H1 (cell line): Measurements from ENCODE around the gene PLPPR1. TPM values are rescaled to one million over a fixed set of nuclear protein-coding genes. Genes with fewer than 3 reads are reported as not detected.

Source experiments
- CTCF ChIA-PET: fragments of 300-600 bp; sonication (Branson Sonifier 250); formaldehyde crosslinking; loops from one replicate; lab custom pipeline; 2021; ENCODE audit not compliant: partially characterized antibody; lab: Charles Lee
- POLR2A ChIA-PET: fragments of 300-600 bp; sonication (Branson Sonifier 250); formaldehyde crosslinking; loops from one replicate; lab custom pipeline; 2021; ENCODE audit warnings: inconsistent platforms; ENCODE audit not compliant: partially characterized antibody; lab: Charles Lee
- DNase-seq, 2 experiments: peaks; one replicate each; pipeline versions ENCODE4 v3.0.0 to v3.0.0-alpha.2; 2010 to 2022; ENCODE audit warnings: low spot score in 2 of 2, low read depth in 1 of 2, mixed read lengths in 1 of 2
- FAIRE-seq: peaks from 2 replicates; lab custom pipeline; 2011; peaks lifted over from hg19 to GRCh38; lab: Jason Lieb, UNC
- H2AFZ ChIP-seq: 2 replicates; pipeline ENCODE4 v1.8.1; 2012; ENCODE audit warnings: low read length, inconsistent platforms
- H2AK5ac ChIP-seq: 2 replicates; pipeline ENCODE4 v1.6.1; 2013; ENCODE audit warnings: low read depth, low read length
- H2BK120ac ChIP-seq: replicated peaks from 2 replicates; pipeline ENCODE3; 2013; ENCODE audit warnings: low read depth, low read length, inconsistent platforms
- H2BK12ac ChIP-seq: 2 replicates; pipeline ENCODE4 v1.6.1; 2013; ENCODE audit warnings: low read depth, low read length
- H2BK15ac ChIP-seq: 2 replicates; pipeline ENCODE4 v1.6.1; 2013; ENCODE audit warnings: low read length
- H2BK20ac ChIP-seq: 2 replicates; pipeline ENCODE4 v1.6.1; 2013; ENCODE audit warnings: low read length
- H2BK5ac ChIP-seq: 2 replicates; pipeline ENCODE4 v1.6.1; 2013; ENCODE audit warnings: low read depth, low read length
- H3K14ac ChIP-seq: 2 replicates; pipeline ENCODE4 v1.6.1; 2013; ENCODE audit warnings: inconsistent platforms; ENCODE audit not compliant: insufficient read length
- H3K18ac ChIP-seq: 2 replicates; pipeline ENCODE4 v1.6.1; 2013; ENCODE audit warnings: low read length; ENCODE audit errors: extremely low read depth
- H3K23ac ChIP-seq: 2 replicates; pipeline ENCODE4 v1.6.1; 2013; ENCODE audit warnings: inconsistent platforms; ENCODE audit not compliant: insufficient read length
- H3K23me2 ChIP-seq: 2 replicates; pipeline ENCODE4 v1.6.1; 2013; ENCODE audit warnings: low read depth, low read length
- H3K27ac ChIP-seq: 2 replicates; pipeline ENCODE4 v1.6.1; 2011; ENCODE audit warnings: low read depth, low read length, inconsistent platforms
- H3K27me3 ChIP-seq, 4 experiments: replicated peaks in 1 of 4; 1 replicate in 1 of 4; 2 replicates in 3 of 4; pipeline versions ENCODE4 v1.6.1 to v1.8.1; 2011 to 2013; ENCODE audit warnings: low read length in 3 of 4, mild to moderate bottlenecking in 3 of 4, inconsistent platforms in 2 of 4, mixed read lengths in 2 of 4, moderate library complexity in 1 of 4; ENCODE audit not compliant: control insufficient read depth in 3 of 4, insufficient read depth in 3 of 4; ENCODE audit errors: extremely low read depth in 1 of 4
- H3K36me3 ChIP-seq, 4 experiments: 2 replicates each; pipeline versions ENCODE4 v1.6.1 to v1.8.1; 2011 to 2013; ENCODE audit warnings: mild to moderate bottlenecking in 4 of 4, low read length in 3 of 4, moderate library complexity in 2 of 4, control low read depth in 1 of 4, inconsistent platforms in 1 of 4; ENCODE audit not compliant: insufficient read depth in 4 of 4, control insufficient read depth in 2 of 4
- H3K4ac ChIP-seq: replicated peaks from 2 replicates; pipeline ENCODE3; 2013; ENCODE audit warnings: low read length, low read depth, mixed read lengths, inconsistent platforms; ENCODE audit not compliant: insufficient read length
- H3K4me1 ChIP-seq, 4 experiments: replicated peaks in 1 of 4; 1 replicate in 1 of 4; 2 replicates in 3 of 4; pipeline versions ENCODE4 v1.6.1 to v1.8.1; 2011 to 2013; ENCODE audit warnings: low read length in 3 of 4, inconsistent platforms in 2 of 4, mixed read lengths in 1 of 4; ENCODE audit not compliant: insufficient read depth in 4 of 4, control insufficient read depth in 3 of 4
- H3K4me2 ChIP-seq, 2 experiments: 2 replicates each; pipeline versions ENCODE4 v1.6.1 to v1.8.1; 2011 to 2013; ENCODE audit warnings: low read depth in 2 of 2, low read length in 2 of 2, control low read depth in 1 of 2, inconsistent platforms in 1 of 2, mild to moderate bottlenecking in 1 of 2; ENCODE audit not compliant: insufficient read depth in 1 of 2
- H3K4me3 ChIP-seq, 4 experiments: fragments of 200-600, 300-600 bp in 1 of 4; sonication (generic), shearing (Covaris generic), sonication (Bioruptor Twin) in 1 of 4; 2 replicates each; pipeline versions ENCODE4 v1.5.1 to v1.8.1; 2011 to 2016; ENCODE audit warnings: low read length in 4 of 4, low read depth in 3 of 4, control low read depth in 2 of 4, inconsistent platforms in 2 of 4, mild to moderate bottlenecking in 2 of 4, mixed read lengths in 1 of 4, moderate library complexity in 1 of 4; ENCODE audit not compliant: insufficient read depth in 2 of 4; ENCODE audit errors: extremely low read depth in 1 of 4
- H3K56ac ChIP-seq: replicated peaks from 2 replicates; pipeline ENCODE3; 2013; ENCODE audit warnings: low read depth, mild to moderate bottlenecking, mixed read lengths, low read length, inconsistent platforms; ENCODE audit not compliant: insufficient read length
- H3K79me1 ChIP-seq: 2 replicates; pipeline ENCODE4 v1.6.1; 2013; ENCODE audit warnings: low read depth, low read length, control low read depth
- H3K79me2 ChIP-seq, 2 experiments: 2 replicates each; pipeline versions ENCODE4 v1.6.1 to v1.8.1; 2012 to 2013; ENCODE audit warnings: low read length in 2 of 2, mild to moderate bottlenecking in 2 of 2, inconsistent platforms in 1 of 2; ENCODE audit not compliant: insufficient read depth in 2 of 2, control insufficient read depth in 1 of 2
- H3K9ac ChIP-seq, 4 experiments: replicated peaks in 1 of 4; 1 replicate in 1 of 4; 2 replicates in 3 of 4; pipeline versions ENCODE4 v1.6.1 to v1.8.1; 2011 to 2013; ENCODE audit warnings: low read depth in 3 of 4, low read length in 3 of 4, control low read depth in 2 of 4, mild to moderate bottlenecking in 2 of 4, moderate library complexity in 2 of 4, inconsistent platforms in 1 of 4; ENCODE audit errors: extremely low read depth in 1 of 4
- H3K9me3 ChIP-seq, 2 experiments: 2 replicates each; pipeline versions ENCODE4 v1.6.1 to v1.8.1; 2012 to 2013; ENCODE audit warnings: mild to moderate bottlenecking in 2 of 2, moderate library complexity in 2 of 2, control low read depth in 1 of 2, inconsistent platforms in 1 of 2, low read depth in 1 of 2, low read length in 1 of 2, mixed read lengths in 1 of 2; ENCODE audit not compliant: insufficient read depth in 2 of 2
- H4K20me1 ChIP-seq, 2 experiments: replicated peaks in 1 of 2; 2 replicates each; pipeline versions ENCODE3 to v1.8.1; 2011 to 2013; ENCODE audit warnings: inconsistent platforms in 2 of 2, low read length in 2 of 2, mild to moderate bottlenecking in 1 of 2; ENCODE audit not compliant: insufficient read depth in 2 of 2, control insufficient read depth in 1 of 2
- H4K5ac ChIP-seq: 2 replicates; pipeline ENCODE4 v1.6.1; 2013; ENCODE audit warnings: low read length, low read depth, mixed read lengths, inconsistent platforms; ENCODE audit not compliant: insufficient read length
- H4K8ac ChIP-seq: 2 replicates; pipeline ENCODE4 v1.8.0; 2013; ENCODE audit warnings: mild to moderate bottlenecking, moderate library complexity, low read length, inconsistent platforms; ENCODE audit not compliant: insufficient read depth; ENCODE audit errors: extremely low read depth
- H4K91ac ChIP-seq: replicated peaks from 2 replicates; pipeline ENCODE3; 2013; ENCODE audit warnings: low read length, mixed read lengths, inconsistent platforms; ENCODE audit not compliant: insufficient read length
- BRCA1 ChIP-seq: IDR thresholded peaks from 2 replicates; pipeline ENCODE4 v1.6.1; 2012; ENCODE audit warnings: low read depth, low read length, improper control_type of control experiment
- CBX5 ChIP-seq: fragments of 300-800, 300-1000 bp; sonication (generic); IDR thresholded peaks from 2 replicates; pipeline ENCODE4 v1.7.1; 2016; ENCODE audit warnings: antibody characterized with exemption, low read length, low read depth
- CREB1 ChIP-seq: IDR thresholded peaks from 2 replicates; pipeline ENCODE4 v1.6.1; 2012; ENCODE audit warnings: inconsistent platforms
- EGR1 ChIP-seq: IDR thresholded peaks from 2 replicates; pipeline ENCODE4 v1.6.1; 2011; ENCODE audit warnings: low read depth, low read length, borderline replicate concordance
- FOSL1 ChIP-seq: IDR thresholded peaks from 2 replicates; pipeline ENCODE4 v1.6.1; 2011; ENCODE audit warnings: mild to moderate bottlenecking, low read depth, low read length, moderate library complexity; ENCODE audit not compliant: insufficient read depth
- KDM1A ChIP-seq: fragments of 200-600, 300-600 bp; sonication (generic); IDR thresholded peaks from 2 replicates; pipeline ENCODE4 v1.7.1; 2016; ENCODE audit warnings: mild to moderate bottlenecking, low read length, borderline replicate concordance
- KDM4A ChIP-seq: IDR thresholded peaks from one replicate; pipeline ENCODE4 v1.7.1; 2012; ENCODE audit warnings: low read depth, mild to moderate bottlenecking, moderate library complexity, low read length, inconsistent platforms; ENCODE audit not compliant: severe bottlenecking
- NANOG ChIP-seq: IDR thresholded peaks from 2 replicates; pipeline ENCODE4 v1.6.1; 2011; ENCODE audit warnings: low read length, low read depth, mild to moderate bottlenecking, inconsistent platforms; ENCODE audit not compliant: insufficient read depth, poor library complexity, severe bottlenecking
- PHF8 ChIP-seq: fragments of 200-600 bp; sonication (generic); conservative IDR thresholded peaks from 2 replicates; pipeline ENCODE4 v1.7.1; 2012; ENCODE audit warnings: low read depth, mild to moderate bottlenecking, inconsistent platforms, low read length, moderate library complexity
- POLR2A ChIP-seq, 2 experiments: IDR thresholded peaks; 1 replicate in 1 of 2; 2 replicates in 1 of 2; pipeline ENCODE4 v1.6.1; 2011; ENCODE audit warnings: low read depth in 2 of 2, low read length in 2 of 2, mild to moderate bottlenecking in 2 of 2; ENCODE audit errors: control extremely low read depth in 1 of 2
- RAD21 ChIP-seq, 2 experiments: IDR thresholded peaks in 1 of 2; conservative IDR thresholded peaks in 1 of 2; 2 replicates each; pipeline ENCODE4 v1.6.1; 2011; ENCODE audit warnings: low read depth in 2 of 2, low read length in 2 of 2, improper control_type of control experiment in 1 of 2, inconsistent platforms in 1 of 2, mild to moderate bottlenecking in 1 of 2, moderate library complexity in 1 of 2
- SIX5 ChIP-seq: IDR thresholded peaks from 2 replicates; pipeline ENCODE4 v1.6.1; 2011; ENCODE audit warnings: mild to moderate bottlenecking, low read depth, low read length
- TAF7 ChIP-seq: optimal IDR thresholded peaks from 2 replicates; pipeline ENCODE3; 2011; ENCODE audit warnings: low read depth, mild to moderate bottlenecking, inconsistent platforms, low read length, moderate library complexity, borderline replicate concordance
- YY1 ChIP-seq: IDR thresholded peaks from 2 replicates; pipeline ENCODE4 v1.6.1; 2011; ENCODE audit warnings: low read depth, mild to moderate bottlenecking, low read length
- polyA plus RNA-seq, 7 experiments: library from polyadenylated mRNA; depleted of rRNA in 3 of 7; stranded (reverse) in 5 of 7; unstranded in 2 of 7; fragments of >200 nt in 5 of 7; fragments of 200-250 nt in 2 of 7; gene quantifications; 1 replicate in 5 of 7; 2 replicates in 1 of 7; 4 replicates in 1 of 7; pipeline versions ENCODE4 v1.2.1 to v1.2.3, GENCODE V29; 2011 to 2013; ENCODE audit warnings: missing spikeins in 2 of 7, mixed read lengths in 2 of 7
- total RNA-seq: library from RNA; stranded (reverse); fragmentation: NEBNext Ultra II Directional; extraction: Animal tissue kit (Norgen Biotek cat#: 25700); gene quantifications from 2 replicates; pipeline ENCODE4 v1.2.1, GENCODE V29; 2021
- TF ChIP-seq, protein P1 (sequence below): IDR thresholded peaks from 2 replicates; pipeline ENCODE4 v1.6.1; 2012; ENCODE audit warnings: inconsistent platforms

PLPPR1 gene
- total and polyA plus RNA-seq, 2 of the 8 experiments (the other 6 are each of a cell fraction or from before 2014, with no cell fraction given): 1.4 to 1.8 TPM

DNA sequence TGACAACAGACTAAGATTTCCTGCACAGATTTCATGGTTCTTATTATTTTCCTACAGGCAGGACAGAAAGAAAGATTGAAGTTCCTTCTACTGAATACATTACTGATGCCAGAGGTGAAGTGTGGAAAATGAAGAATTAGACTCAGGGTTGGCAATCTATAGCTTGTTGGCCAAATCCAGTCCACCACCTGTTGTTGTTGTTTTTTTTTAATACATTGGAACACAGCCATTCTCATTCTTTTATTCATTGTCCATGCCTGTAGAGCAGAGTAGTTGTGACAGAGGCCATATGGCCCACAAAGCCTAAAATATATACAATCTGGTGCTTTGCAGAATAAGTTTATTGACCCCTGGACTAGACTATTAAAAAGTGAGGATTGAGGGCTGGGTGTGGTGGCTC, 5.8 kb upstream of the PLPPR1 start:
- Histone ChIP-seq H3K27me3 (peaks cover 1 to 14% (median 7%) of the 10 kb centered on the region in 4 experiments; a peak in 6 of 7 replicates), H3K14ac (no peak overlapping the region), H3K4me3 (no peak overlapping the region), H2BK120ac (no peak overlapping the region), H3K9me3 (no peaks in the 10 kb centered on the region), H3K23ac (no peak overlapping the region), H3K79me2 (no peaks in the 10 kb centered on the region), H3K36me3 (no peaks in the 10 kb centered on the region), H2AK5ac (no peak overlapping the region), H3K56ac (no peak overlapping the region), H4K91ac (no peak overlapping the region), H3K23me2 (no peaks in the 10 kb centered on the region), H2BK15ac (no peak overlapping the region), H2BK20ac (no peak overlapping the region), H4K8ac (no peak overlapping the region), H3K79me1 (no peaks in the 10 kb centered on the region), H2BK5ac (no peak overlapping the region), H3K27ac (no peak overlapping the region), H3K4ac (no peak overlapping the region), H4K20me1 (no peaks in the 10 kb centered on the region), H3K4me1 (0 out of 7 replicates have a peak, but pooled peaks cover 0 to 5% (median under 1%) of the 10 kb centered on the region in 4 experiments), H3K4me2 (no peak overlapping the region), H2BK12ac (no peak overlapping the region), H2AFZ (no peak overlapping the region), H3K9ac (no peak overlapping the region), H3K18ac (no peak overlapping the region), H4K5ac (no peak overlapping the region)
- DNase-seq: no peak
- ChIA-PET POLR2A (no interaction called here), CTCF (no interaction called here)
- no peak for FAIRE-seq
- no peak for TF ChIP-seq FOSL1
- no peak for TF ChIP-seq EGR1
- TF ChIP-seq KDM4A: no peak
- TF ChIP-seq KDM1A: no peak
- TF ChIP-seq SIX5: no peak
- no peak for TF ChIP-seq TAF7
- no peak for TF ChIP-seq PHF8
- TF ChIP-seq CBX5: no peak
- TF ChIP-seq, protein P1, sequence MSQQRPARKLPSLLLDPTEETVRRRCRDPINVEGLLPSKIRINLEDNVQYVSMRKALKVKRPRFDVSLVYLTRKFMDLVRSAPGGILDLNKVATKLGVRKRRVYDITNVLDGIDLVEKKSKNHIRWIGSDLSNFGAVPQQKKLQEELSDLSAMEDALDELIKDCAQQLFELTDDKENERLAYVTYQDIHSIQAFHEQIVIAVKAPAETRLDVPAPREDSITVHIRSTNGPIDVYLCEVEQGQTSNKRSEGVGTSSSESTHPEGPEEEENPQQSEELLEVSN: no peak
- no peak for TF ChIP-seq CREB1
- no peak for TF ChIP-seq YY1
- TF ChIP-seq BRCA1: no peak
- TF ChIP-seq POLR2A (IDR thresholded peaks at IDR 0.05; ENCODE audit: control extremely low read depth in 1 of 2, low read depth in 2 of 2, low read length in 2 of 2): no peak
- no peak for TF ChIP-seq NANOG
- no peak for TF ChIP-seq RAD21 (IDR thresholded peaks at IDR 0.05 in 1 of 2, conservative IDR thresholded peaks at IDR 0.05 in 1 of 2; ENCODE audit: low read depth in 2 of 2, low read length in 2 of 2)
